K562 (cell line): ENCODE results near the gene FAM83B. TPM values are rescaled to one million over a fixed set of nuclear protein-coding genes. Genes with fewer than 3 reads are reported as not detected.
"Not testable (repeated sequence)": the region's sequence is repeated elsewhere in the genome, so short reads cannot be mapped to it uniquely, and the experiment has no call there.

Source experiments
- ATAC-seq: fragments of 200-7000 bp; cut with Tn5 transposase; 3 replicates; pipeline ENCODE4 v1.9.1; 2020; ENCODE audit warnings: moderate library complexity
- BruUV-seq: library from RNA; stranded (reverse); fragments of 400-500 nt; replicated peaks from 2 replicates; lab custom pipeline; 2021; lab: Mats Ljungman, UMichigan
- CTCF ChIA-PET: fragments of 300-600 bp; formaldehyde crosslinking; extraction: SDS; loops from one replicate; lab custom pipeline; 2021; ENCODE audit warnings: low intra/inter-chr PET ratio; lab: Yijun Ruan, JAX
- POLR2A ChIA-PET: fragments of 300-600, 350-650 bp; sonication (Branson Sonifier 250); formaldehyde crosslinking; extraction: SDS; loops from one replicate; lab custom pipeline; 2021; ENCODE audit warnings: antibody characterized with exemption, inconsistent platforms; lab: Yijun Ruan, JAX
- DNase-seq, 4 experiments: peaks; one replicate each; pipeline versions ENCODE4 v3.0.0 to v3.0.0-alpha.2; 2011 to 2018; ENCODE audit warnings: low spot score in 3 of 4, mixed read lengths in 3 of 4; ENCODE audit errors: extremely low read depth in 1 of 4
- FAIRE-seq: peaks from 2 replicates; lab custom pipeline; 2011; peaks lifted over from hg19 to GRCh38; lab: Jason Lieb, UNC
- H2AFZ ChIP-seq: 2 replicates; pipeline ENCODE4 v1.6.0; 2011; ENCODE audit warnings: low read depth, low read length, control low read depth, inconsistent platforms
- H3K27ac ChIP-seq: fragments of 200-600 bp; 3 replicates; pipeline ENCODE4 v1.8.0; 2011; ENCODE audit warnings: low read depth, mild to moderate bottlenecking, control low read depth, inconsistent platforms, low read length, moderate library complexity, mixed read lengths; ENCODE audit errors: extremely low read depth
- H3K27me3 ChIP-seq, 2 experiments: fragments of 300-600 bp in 1 of 2; 2 replicates in 1 of 2; 3 replicates in 1 of 2; pipeline versions ENCODE4 v1.6.0 to v1.8.0; 2011; ENCODE audit warnings: inconsistent platforms in 2 of 2, low read length in 2 of 2, mild to moderate bottlenecking in 1 of 2, mixed read lengths in 1 of 2, moderate library complexity in 1 of 2; ENCODE audit not compliant: control insufficient read depth in 2 of 2, insufficient read depth in 2 of 2
- H3K36me3 ChIP-seq: fragments of 300-600 bp; 3 replicates; pipeline ENCODE4 v1.8.0; 2011; ENCODE audit warnings: mild to moderate bottlenecking, low read length, inconsistent platforms; ENCODE audit not compliant: control insufficient read depth, insufficient read depth
- H3K4me1 ChIP-seq, 2 experiments: fragments of 200-600 bp in 1 of 2; replicated peaks in 1 of 2; 2 replicates in 1 of 2; 3 replicates in 1 of 2; pipeline versions ENCODE4 v1.5.1 to v1.8.0; 2011; ENCODE audit warnings: inconsistent platforms in 2 of 2, low read length in 2 of 2, mild to moderate bottlenecking in 1 of 2, mixed read lengths in 1 of 2, moderate library complexity in 1 of 2; ENCODE audit not compliant: control insufficient read depth in 2 of 2, insufficient read depth in 2 of 2
- H3K4me2 ChIP-seq: 2 replicates; pipeline ENCODE4 v1.6.1; 2011; ENCODE audit warnings: low read length, control low read depth, inconsistent platforms, mixed read lengths; ENCODE audit not compliant: insufficient read depth
- H3K4me3 ChIP-seq: fragments of 200-600 bp; sonication (generic), shearing (Covaris generic); 2 replicates; pipeline ENCODE4 v1.5.1; 2016; ENCODE audit warnings: control low read depth, inconsistent platforms
- H3K79me2 ChIP-seq: fragments of 200-600 bp; 3 replicates; pipeline ENCODE4 v1.8.0; 2011; ENCODE audit warnings: low read length, inconsistent platforms; ENCODE audit not compliant: control insufficient read depth, insufficient read depth
- H3K9ac ChIP-seq, 2 experiments: 2 replicates each; pipeline versions ENCODE4 v1.6.0 to v1.6.1; 2011; ENCODE audit warnings: low read depth in 2 of 2, low read length in 2 of 2, control low read depth in 1 of 2, inconsistent platforms in 1 of 2, mild to moderate bottlenecking in 1 of 2, mixed read lengths in 1 of 2; ENCODE audit not compliant: insufficient read depth in 1 of 2
- H3K9me1 ChIP-seq: one replicate; pipeline ENCODE4 v1.6.0; 2011; ENCODE audit warnings: inconsistent platforms, mild to moderate bottlenecking, low read length, moderate library complexity; ENCODE audit not compliant: control insufficient read depth, insufficient read depth
- H3K9me3 ChIP-seq: replicated peaks from 2 replicates; pipeline ENCODE4 v1.5.1; 2011; ENCODE audit warnings: low read depth, low read length, inconsistent platforms; ENCODE audit not compliant: control insufficient read depth, insufficient read depth
- H4K20me1 ChIP-seq: replicated peaks from 2 replicates; pipeline ENCODE4 v1.6.1; 2011; ENCODE audit warnings: low read length, inconsistent platforms, mixed read lengths; ENCODE audit not compliant: control insufficient read depth, insufficient read depth
- ZNF717 ChIP-seq: fragments of 250-450 bp; sonication (Bioruptor Pico); IDR thresholded peaks from 2 replicates; pipeline ENCODE4 v1.5.0; 2021
- WGBS: fragments of 100-300 bp; shearing (Covaris generic); methylation state at CpG from one replicate; pipeline ENCODE4 v1.1.6; 2016; ENCODE audit warnings: low coverage, mixed read lengths; ENCODE audit not compliant: insufficient coverage; ENCODE audit errors: missing lambda C conversion rate; 5-methylcytosine and 5-hydroxymethylcytosine counted together
- in situ Hi-C: fragments of 300-500 bp; cut with MboI; formaldehyde crosslinking; loops from 4 replicates; pipeline ENCODE4 v1.15.0; 2018; ENCODE audit warnings: inconsistent platforms, mixed read lengths
- intact Hi-C: fragments of 100-400 bp; cut with micrococcal nuclease; formaldehyde crosslinking; loops from 2 replicates; pipeline ENCODE4 v1.14.2; 2022
- polyA plus RNA-seq, 8 experiments: library from polyadenylated mRNA; depleted of rRNA in 4 of 8; stranded (reverse) in 5 of 8; unstranded in 3 of 8; fragments of >200 nt; fragmentation: Nextera tagmentation in 2 of 8; fragmentation: Illumina TruSeq in 1 of 8; extraction: Ambion mirVana in 2 of 8; extraction: Trizol in 1 of 8; gene quantifications; 2 replicates each; pipeline versions ENCODE4 v1.2.1 to v1.2.3, GENCODE V29; 2011 to 2014; ENCODE audit warnings: inconsistent platforms in 1 of 8, missing spikeins in 1 of 8
- total RNA-seq, 7 experiments: library from RNA; depleted of rRNA in 6 of 7; stranded (reverse); fragments of >200 nt in 6 of 7; fragmentation: Illumina TruSeq in 2 of 7; extraction: Trizol in 2 of 7; gene quantifications; 2 replicates each; pipeline versions ENCODE4 v1.2.1 to v1.2.3, GENCODE V29; 2011 to 2021; ENCODE audit warnings: low replicate concordance in 1 of 7

Gene FAM83B
- total and polyA plus RNA-seq, 9 of the 15 experiments (the other 6 are each of a cell fraction or from before 2014, with no cell fraction given), result not detected

GRCh38 chr6:54824225-54824624, 22.3 kb upstream of the FAM83B start:
- DNase-seq, H3K79me2 ChIP-seq, H3K9me1 ChIP-seq, ATAC-seq, H3K27me3 ChIP-seq, in situ Hi-C loops, intact Hi-C loops, FAIRE-seq, POLR2A ChIA-PET, BruUV-seq, H3K9me3 ChIP-seq, H3K4me3 ChIP-seq, CTCF ChIA-PET, H3K27ac ChIP-seq, H3K36me3 ChIP-seq, H3K4me2 ChIP-seq, H2AFZ ChIP-seq, H4K20me1 ChIP-seq, H3K4me1 ChIP-seq, H3K9ac ChIP-seq: not testable (repeated sequence)
- WGBS, result 2% methylated on average over 5 of the region's 6 CpGs

GRCh38 chr6:54827010-54827409, 19.6 kb upstream of the FAM83B start:
- Histone ChIP-seq H3K4me2 (no peak overlapping the region), H3K27ac (no peak overlapping the region), H3K9me3 (no peaks in the 10 kb centered on the region), H3K9ac (no peak overlapping the region), H3K27me3 (no peaks in the 10 kb centered on the region)
- no peak for TF ChIP-seq ZNF717 (CRISPR knock-in tag)
- TF ChIP-seq, all 486 proteins: peak for 0
- DNase-seq (no peak), ATAC-seq (no peak), FAIRE-seq (no peak)
- intact Hi-C loops (no loop called here), in situ Hi-C loops (no loop called here)
- H3K36me3 ChIP-seq, result no peaks in the 10 kb centered on the region
- ChIA-PET POLR2A (no interaction called here), CTCF (no interaction called here)
- no peaks in the 10 kb centered on the region for H3K9me1 ChIP-seq
- no peaks in the 10 kb centered on the region for H3K79me2 ChIP-seq
- BruUV-seq, result no TSS peak
- no peak overlapping the region for H3K4me3 ChIP-seq
- 0% methylated on average over 2 of the region's 2 CpGs for WGBS
- no peak overlapping the region for H2AFZ ChIP-seq
- H4K20me1 ChIP-seq, result no peaks in the 10 kb centered on the region
- H3K4me1 ChIP-seq, result no peaks in the 10 kb centered on the region
